ENCODE measurements around the gene SKOR2. TPM values are rescaled to one million over a fixed set of nuclear protein-coding genes. Genes with fewer than 3 reads are reported as not detected.

Gene SKOR2
- total and polyA plus RNA-seq, 2 of the 13 experiments (the other 11 are each of a cell fraction or from before 2014, with no cell fraction given) = not detected

DNA sequence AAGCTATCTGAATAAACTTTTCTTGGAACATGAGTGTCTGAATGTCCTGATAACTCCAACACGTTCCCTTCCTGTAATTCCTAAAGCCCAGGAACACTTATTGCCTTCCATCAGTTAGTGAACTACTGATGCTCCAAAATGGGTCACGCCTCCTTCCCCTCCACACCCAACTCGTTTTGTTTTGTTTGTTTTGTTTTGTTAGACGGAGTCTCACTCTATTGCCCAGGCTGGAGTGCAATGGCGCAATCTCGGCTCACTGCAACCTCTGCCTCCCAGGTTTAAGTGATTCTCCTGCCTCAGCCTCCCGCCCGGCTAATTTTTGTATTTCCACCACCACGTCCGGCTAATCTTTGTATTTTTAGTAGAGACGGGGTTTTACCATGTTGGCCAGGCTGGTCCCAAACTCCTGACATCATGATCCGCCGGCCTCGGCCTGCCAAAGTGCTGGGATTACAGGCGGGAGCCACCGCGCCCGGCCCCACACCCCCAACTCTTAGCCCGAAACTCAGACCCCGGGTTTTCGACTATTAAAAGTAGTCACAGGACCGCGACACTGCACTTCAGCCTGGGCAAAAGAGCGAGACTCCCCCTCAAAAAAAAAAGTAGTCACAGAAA lies 76.1 kb downstream of the SKOR2 start (continued):
- TF ChIP-seq GZF1 (CRISPR knock-in tag; IDR thresholded peaks at IDR 0.05) = 0 out of 2 replicates have a peak, but pooled peaks have one; percentile 10
- TF ChIP-seq, protein P1, sequence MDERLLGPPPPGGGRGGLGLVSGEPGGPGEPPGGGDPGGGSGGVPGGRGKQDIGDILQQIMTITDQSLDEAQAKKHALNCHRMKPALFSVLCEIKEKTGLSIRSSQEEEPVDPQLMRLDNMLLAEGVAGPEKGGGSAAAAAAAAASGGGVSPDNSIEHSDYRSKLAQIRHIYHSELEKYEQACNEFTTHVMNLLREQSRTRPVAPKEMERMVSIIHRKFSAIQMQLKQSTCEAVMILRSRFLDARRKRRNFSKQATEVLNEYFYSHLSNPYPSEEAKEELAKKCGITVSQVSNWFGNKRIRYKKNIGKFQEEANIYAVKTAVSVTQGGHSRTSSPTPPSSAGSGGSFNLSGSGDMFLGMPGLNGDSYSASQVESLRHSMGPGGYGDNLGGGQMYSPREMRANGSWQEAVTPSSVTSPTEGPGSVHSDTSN (CRISPR knock-in tag; IDR thresholded peaks at IDR 0.05) = no peak
- TF ChIP-seq, protein P2, sequence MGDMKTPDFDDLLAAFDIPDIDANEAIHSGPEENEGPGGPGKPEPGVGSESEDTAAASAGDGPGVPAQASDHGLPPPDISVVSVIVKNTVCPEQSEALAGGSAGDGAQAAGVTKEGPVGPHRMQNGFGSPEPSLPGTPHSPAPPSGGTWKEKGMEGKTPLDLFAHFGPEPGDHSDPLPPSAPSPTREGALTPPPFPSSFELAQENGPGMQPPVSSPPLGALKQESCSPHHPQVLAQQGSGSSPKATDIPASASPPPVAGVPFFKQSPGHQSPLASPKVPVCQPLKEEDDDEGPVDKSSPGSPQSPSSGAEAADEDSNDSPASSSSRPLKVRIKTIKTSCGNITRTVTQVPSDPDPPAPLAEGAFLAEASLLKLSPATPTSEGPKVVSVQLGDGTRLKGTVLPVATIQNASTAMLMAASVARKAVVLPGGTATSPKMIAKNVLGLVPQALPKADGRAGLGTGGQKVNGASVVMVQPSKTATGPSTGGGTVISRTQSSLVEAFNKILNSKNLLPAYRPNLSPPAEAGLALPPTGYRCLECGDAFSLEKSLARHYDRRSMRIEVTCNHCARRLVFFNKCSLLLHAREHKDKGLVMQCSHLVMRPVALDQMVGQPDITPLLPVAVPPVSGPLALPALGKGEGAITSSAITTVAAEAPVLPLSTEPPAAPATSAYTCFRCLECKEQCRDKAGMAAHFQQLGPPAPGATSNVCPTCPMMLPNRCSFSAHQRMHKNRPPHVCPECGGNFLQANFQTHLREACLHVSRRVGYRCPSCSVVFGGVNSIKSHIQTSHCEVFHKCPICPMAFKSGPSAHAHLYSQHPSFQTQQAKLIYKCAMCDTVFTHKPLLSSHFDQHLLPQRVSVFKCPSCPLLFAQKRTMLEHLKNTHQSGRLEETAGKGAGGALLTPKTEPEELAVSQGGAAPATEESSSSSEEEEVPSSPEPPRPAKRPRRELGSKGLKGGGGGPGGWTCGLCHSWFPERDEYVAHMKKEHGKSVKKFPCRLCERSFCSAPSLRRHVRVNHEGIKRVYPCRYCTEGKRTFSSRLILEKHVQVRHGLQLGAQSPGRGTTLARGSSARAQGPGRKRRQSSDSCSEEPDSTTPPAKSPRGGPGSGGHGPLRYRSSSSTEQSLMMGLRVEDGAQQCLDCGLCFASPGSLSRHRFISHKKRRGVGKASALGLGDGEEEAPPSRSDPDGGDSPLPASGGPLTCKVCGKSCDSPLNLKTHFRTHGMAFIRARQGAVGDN (CRISPR knock-in tag; IDR thresholded peaks at IDR 0.05) = no peak
- TF ChIP-seq JUND (CRISPR knock-in tag; IDR thresholded peaks at IDR 0.05) = no peak
- TF ChIP-seq, protein P3, sequence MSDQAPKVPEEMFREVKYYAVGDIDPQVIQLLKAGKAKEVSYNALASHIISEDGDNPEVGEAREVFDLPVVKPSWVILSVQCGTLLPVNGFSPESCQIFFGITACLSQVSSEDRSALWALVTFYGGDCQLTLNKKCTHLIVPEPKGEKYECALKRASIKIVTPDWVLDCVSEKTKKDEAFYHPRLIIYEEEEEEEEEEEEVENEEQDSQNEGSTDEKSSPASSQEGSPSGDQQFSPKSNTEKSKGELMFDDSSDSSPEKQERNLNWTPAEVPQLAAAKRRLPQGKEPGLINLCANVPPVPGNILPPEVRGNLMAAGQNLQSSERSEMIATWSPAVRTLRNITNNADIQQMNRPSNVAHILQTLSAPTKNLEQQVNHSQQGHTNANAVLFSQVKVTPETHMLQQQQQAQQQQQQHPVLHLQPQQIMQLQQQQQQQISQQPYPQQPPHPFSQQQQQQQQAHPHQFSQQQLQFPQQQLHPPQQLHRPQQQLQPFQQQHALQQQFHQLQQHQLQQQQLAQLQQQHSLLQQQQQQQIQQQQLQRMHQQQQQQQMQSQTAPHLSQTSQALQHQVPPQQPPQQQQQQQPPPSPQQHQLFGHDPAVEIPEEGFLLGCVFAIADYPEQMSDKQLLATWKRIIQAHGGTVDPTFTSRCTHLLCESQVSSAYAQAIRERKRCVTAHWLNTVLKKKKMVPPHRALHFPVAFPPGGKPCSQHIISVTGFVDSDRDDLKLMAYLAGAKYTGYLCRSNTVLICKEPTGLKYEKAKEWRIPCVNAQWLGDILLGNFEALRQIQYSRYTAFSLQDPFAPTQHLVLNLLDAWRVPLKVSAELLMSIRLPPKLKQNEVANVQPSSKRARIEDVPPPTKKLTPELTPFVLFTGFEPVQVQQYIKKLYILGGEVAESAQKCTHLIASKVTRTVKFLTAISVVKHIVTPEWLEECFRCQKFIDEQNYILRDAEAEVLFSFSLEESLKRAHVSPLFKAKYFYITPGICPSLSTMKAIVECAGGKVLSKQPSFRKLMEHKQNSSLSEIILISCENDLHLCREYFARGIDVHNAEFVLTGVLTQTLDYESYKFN (CRISPR knock-in tag; conservative IDR thresholded peaks at IDR 0.05) = no peak
- TF ChIP-seq TAF15 (IDR thresholded peaks at IDR 0.05; ENCODE audit: low read depth, low read length, poor library complexity, severe bottlenecking) = no peak
- no peak for TF ChIP-seq MEF2D (CRISPR knock-in tag; IDR thresholded peaks at IDR 0.05)
- TF ChIP-seq, protein P4, sequence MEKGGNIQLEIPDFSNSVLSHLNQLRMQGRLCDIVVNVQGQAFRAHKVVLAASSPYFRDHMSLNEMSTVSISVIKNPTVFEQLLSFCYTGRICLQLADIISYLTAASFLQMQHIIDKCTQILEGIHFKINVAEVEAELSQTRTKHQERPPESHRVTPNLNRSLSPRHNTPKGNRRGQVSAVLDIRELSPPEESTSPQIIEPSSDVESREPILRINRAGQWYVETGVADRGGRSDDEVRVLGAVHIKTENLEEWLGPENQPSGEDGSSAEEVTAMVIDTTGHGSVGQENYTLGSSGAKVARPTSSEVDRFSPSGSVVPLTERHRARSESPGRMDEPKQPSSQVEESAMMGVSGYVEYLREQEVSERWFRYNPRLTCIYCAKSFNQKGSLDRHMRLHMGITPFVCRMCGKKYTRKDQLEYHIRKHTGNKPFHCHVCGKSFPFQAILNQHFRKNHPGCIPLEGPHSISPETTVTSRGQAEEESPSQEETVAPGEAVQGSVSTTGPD (CRISPR knock-in tag; IDR thresholded peaks at IDR 0.05) = no peak
- no peak for TF ChIP-seq ELF4 (CRISPR knock-in tag; IDR thresholded peaks at IDR 0.05; ENCODE audit: borderline replicate concordance)
- no peak for TF ChIP-seq RFX3 (CRISPR knock-in tag; IDR thresholded peaks at IDR 0.05)

All from HepG2 (cell line).